HG03558 (cell line): ENCODE results near the gene MKRN2OS.
"Not testable (repeated sequence)": the region's sequence is repeated elsewhere in the genome, so short reads cannot be mapped to it uniquely, and the experiment has no call there.

Experiments
- ATAC-seq: cut with Tn5 transposase; IDR thresholded peaks from one replicate; pipeline ENCODE4 v1.9.1; 2021; ENCODE audit warnings: moderate number of reproducible peaks; ENCODE audit not compliant: unreplicated experiment; ENCODE audit errors: extremely low read depth

MKRN2OS gene

GRCh38 chr3:12566976-12567375 lies 21.7 kb upstream of the MKRN2OS start:
- ATAC-seq: no peak

DNA sequence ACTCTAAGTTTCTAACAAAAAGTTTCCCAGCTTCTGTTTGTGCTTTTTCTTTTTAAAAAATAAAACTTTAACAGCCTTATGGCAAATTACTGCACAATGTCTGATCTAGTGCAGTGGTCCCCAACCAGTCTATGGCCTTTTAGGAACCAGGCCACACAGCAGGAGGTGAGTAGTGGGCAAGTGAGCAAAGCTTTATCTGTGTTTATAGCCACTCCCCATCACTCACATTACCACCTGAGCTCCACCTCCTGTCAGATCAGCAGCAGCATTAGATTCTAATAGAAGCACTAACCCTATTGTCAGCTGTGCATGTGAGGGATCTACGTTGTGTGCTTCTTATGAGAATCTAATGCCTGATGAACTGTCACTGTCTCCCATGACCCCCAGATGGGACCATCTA lies 17.2 kb upstream of the MKRN2OS start:
- no peak for ATAC-seq

- ATAC-seq: no peak
Observed at GRCh38 chr3:12561397-12561796, 16.1 kb upstream of the MKRN2OS start.

DNA sequence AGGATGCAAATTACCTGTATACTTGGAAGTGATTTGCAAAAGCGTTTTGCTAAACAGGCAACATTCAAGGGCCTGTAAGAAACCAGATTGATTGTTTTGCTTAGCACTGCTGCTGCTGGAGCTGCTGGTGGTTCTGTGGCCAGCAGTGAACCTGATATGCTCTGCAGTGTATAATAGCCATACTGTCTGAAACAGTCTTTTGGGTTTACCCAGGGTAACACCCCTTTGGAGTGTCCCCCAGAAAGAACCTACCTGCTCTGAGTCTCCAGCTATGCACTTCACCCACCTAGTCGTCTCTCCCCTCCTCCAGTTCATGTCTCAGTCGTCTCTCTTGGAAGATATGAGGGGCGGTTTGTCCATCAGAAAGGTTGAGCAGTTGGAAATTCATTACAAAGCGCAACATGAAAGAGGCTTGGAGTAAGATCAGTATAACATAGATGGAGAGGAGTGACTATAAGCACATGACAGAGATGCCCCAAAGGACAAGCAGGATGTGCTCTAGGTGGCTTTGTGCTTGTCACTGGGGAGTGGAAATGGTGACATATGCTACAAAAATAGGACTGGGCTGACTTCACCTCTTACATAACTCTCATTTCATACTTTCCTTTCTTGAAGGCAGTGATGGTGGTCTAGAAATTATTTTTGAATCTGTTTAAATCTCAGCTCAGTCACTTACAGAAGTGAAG lies 15.3 kb upstream of the MKRN2OS start:
- ATAC-seq: no peak

- no peak for ATAC-seq
Observed at GRCh38 chr3:12559520-12559919, 14.2 kb upstream of the MKRN2OS start.

DNA sequence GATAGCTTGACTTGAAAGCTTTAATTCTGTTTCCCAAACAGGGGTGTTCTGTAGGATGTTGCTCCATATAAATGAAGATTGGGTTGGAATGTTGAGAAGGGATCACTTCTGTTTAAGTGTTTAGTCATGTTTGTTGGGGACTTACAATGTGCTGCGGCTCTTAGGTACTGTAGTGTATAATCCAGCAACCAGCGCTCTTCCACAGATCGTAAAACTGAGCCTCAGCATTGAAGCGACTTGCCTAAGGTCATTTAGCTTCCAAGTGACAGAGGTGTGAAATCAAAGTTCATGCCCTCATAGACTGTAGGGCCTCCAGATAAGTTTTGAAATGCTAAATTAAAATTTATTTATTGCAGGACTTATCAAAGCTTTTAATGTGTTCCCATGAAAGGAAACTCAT lies 13.4 kb upstream of the MKRN2OS start:
- no peak for ATAC-seq

DNA sequence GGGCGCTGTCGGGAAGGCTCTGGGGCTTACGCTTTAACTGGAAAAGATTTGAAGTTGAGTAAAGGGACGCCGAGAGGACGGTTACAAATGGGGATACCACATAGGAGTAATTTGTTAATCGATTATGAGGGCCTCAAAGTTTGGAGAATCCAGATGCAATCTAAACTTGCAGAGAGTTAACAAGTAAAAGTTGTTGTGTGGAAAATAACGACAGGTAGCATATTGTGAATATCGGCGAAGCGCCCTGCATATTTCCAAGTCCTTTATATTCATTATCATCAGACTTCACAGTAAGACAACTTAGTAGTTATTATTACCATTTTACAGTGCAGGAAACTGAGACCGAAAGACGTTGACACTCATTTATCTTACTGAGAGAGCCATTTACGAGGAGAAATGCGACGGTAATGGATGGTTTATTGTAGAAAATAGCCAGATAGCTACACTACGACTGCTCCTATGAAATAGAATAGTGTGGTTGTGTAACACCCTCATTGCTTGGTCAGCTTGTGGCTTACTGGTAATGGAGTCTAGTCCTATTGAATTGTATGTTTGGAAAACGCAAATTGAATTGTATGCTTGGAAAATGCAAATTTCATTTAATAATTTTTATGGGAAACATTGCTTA lies 12.3 kb upstream of the MKRN2OS start:
- ATAC-seq: no peak

DNA sequence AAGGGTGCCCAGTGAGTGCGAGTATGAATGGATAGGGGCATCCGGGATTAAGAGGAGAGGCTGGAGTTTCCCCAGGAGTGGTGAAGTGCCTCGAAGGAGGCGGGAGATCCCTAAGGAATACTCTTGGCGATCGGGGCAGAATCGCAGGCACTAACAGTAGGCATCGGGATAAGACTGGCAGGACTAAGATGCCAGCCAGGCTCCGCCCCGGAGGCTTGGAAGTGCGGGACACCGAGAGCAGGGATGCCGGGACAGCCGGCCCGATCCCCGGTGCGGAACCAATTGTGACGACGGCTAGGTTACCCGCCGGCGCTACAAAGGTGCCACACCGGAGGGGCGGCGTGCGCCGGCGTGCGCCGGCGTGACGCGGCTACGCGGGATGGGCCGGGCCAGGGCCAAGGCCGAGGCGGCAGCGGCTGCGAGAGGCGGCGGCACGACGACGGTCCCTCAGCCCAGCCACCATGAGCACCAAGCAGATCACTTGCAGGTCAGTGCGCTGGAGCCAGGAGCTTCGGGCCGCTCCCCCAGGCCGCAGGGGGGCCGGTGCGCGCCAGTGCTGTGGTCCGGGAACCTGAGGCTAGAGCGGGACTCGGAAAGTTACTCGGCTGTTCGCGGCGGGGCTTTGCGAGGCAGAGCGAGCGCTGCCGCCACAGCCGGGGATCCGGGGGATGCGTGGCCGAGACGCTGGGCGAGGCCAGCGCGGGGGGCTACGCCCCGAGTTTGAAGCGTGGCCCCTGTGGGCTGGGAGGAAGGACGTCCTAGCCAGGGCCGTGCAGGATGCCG lies 11.6 kb upstream of the MKRN2OS start, which contains the start of gene MKRN2:
Gene MKRN2, plus strand, starts transcription at position 398 of the 783 bp plus-strand sequence. Its CDS starts 64 bp downstream, at position 462.
- ATAC-seq: peak; percentile 53

DNA sequence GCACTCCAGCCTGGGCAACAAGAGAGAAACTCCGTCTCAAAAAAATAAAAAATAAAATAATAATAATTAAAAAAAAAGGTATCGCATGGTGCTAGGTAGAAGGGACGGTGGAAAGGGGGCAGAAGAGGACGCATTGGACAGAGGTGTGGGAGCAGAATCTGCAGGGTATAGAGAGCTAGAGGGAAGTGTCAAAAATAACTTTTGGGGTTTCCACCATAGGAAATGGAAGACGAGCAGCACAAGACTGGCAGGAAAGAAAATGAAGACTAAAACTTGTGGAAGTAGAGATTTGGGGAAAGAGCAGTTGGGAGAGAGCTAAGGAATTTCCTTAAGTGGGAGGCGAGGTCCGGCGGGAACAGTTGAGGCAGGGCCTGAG lies 11.0 kb upstream of the MKRN2OS start:
- ATAC-seq: no peak

DNA sequence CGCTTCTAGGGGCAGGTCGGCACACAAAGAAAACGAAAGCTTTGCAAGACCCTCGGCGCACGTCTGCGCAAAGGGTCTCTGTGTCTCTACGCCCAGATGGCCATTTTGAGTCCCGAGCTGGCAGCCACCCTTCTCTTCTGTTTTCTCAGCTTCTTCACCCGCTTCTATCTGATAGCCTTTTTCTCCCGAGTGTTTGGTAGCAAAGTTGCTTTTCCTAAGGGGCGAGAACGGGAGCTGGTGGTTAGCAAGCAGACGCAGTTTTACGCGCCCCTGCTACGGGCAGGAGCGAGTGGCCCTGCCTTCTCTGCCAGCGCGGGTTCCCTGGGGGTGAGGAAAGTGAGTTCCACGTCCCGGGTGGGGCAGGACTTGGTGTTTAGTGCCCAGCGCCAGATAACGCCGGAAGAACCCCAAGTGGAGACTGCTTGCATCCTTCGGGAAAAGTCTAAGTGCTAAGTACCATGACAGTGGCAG lies 8.7 kb upstream of the MKRN2OS start:
- ATAC-seq: no peak

GRCh38 chr3:12549971-12550760 lies 4.9 kb upstream of the MKRN2OS start:
- no peak for ATAC-seq

DNA sequence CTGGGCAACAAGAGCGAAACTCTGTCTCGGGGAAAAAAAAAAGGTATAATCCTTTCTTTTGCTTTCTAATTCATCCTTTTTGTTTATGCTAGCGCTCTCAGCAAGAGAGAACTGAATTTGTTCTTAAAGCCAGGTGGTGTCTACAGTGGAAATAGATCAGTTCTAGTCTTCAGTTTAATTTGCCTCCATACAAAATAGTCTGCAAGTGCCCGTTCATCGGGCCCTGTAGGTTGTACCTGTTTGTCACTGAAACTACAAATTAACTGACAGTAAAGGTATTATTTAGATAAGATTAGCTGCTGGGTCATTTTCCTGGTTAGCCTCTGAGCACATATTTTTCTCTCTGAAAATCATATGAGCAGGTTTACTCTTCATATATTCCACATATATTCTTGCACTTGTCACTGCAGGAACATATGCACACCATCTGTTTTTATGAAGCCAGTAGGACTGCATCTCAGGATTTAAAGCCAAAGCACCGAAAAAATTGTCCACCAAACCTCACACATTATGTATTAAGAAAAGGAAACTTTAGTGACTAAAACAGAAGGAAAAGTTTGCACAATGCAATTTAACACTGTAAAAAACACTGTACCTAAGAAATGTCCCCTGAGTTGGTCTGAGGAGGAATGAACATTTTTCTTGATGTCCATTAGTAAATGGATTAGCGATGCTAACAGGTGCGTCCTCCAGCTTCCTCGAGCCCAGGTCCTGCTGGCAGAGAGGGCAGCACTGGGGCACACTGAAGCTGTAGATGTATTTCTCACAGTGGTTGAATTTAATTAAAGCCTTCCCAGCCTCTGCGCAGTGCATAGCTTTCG lies 437 bp downstream of the MKRN2OS start:
- no peak for ATAC-seq

DNA sequence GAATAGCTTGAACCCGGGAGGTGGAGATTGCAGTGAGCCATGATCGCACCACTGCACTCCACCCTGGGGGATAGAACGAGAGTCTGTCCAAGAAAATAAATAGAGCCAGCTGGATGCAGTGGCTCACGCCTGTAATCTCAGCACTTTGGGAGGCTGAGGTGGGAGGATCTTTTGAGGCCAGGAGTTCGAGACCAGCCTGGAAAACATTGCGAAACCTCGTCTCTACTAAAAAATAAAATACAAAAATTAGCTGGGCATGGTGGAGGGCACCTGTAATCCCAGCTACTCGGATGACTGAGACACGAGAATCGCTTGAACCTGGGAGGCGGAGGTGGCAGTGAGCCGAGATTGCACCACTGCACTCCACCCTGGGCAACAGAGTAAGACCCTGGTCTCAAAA lies 1.8 kb downstream of the MKRN2OS start:
- ATAC-seq: not testable (repeated sequence)

GRCh38 chr3:12541625-12542024 lies 3.7 kb downstream of the MKRN2OS start:
- no peak for ATAC-seq

DNA sequence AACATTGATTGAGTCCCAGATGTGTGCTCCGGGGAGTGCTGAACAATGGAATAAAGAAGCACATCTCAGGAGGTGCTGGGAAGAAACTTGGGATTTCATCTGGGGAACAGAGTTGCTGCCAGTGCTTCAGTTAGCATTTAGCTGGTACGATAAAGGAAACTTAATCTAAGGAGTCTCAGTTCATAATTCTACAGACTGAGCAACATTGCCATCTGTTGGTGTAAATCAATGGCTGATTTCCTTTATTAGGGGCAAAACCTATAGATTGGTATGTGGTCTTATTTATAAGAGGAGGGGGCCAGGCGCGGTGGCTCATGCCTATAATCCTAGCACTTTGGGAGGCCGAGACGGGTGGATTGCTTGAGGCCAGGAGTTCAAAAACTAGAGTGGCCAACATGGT lies 8.9 kb downstream of the MKRN2OS start:
- ATAC-seq: no peak

GRCh38 chr3:12532182-12532581 lies 13.1 kb downstream of the MKRN2OS start:
- ATAC-seq: no peak

GRCh38 chr3:12527757-12528143 lies 17.5 kb downstream of the MKRN2OS start:
- ATAC-seq: no peak

DNA sequence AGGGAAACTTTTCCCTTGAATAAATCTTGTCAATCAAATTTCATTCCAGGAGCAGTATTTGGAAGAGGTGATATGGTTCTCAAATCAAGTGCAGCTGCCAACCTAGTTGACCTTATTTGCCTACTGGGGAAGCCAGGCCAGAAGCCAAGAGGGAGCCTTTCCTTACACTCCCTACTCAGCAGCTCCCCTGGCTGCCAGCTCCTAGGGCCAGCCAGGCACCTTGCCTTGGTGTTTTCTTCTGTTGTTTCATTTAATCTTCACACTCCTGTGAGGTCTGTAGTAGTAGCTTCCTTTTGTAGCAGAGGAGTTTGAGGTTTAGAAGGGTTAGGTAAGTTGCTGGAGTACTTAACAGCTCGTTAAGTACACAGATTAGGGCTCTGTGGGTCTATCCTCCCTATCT lies 22.6 kb downstream of the MKRN2OS start:
- ATAC-seq: no peak

DNA sequence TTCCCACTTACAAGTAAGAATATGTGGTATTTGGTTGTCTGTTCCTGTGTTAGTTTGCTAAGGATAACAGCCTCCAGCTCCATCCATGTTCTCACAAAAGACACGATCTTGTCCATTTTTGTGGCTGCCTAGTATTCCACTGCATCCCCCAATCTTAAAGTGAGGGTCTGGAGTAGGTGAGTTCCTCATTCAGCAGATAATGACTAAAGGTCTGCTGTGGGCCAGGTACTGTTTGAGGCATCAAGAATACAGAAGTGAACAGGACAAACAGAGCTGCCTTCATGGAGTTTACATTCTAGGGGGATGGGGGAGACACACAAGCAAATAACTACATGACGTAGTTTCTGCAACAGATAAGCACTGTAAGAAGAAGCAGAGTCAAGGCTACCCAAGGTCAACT lies 24.3 kb downstream of the MKRN2OS start:
- ATAC-seq: no peak
